Fibroblast of lung (primary cell): ENCODE data around the gene MEP1B. TPM values are rescaled to one million over a fixed set of nuclear protein-coding genes. Genes with fewer than 3 reads are reported as not detected.

Source experiments
- DNase-seq, 2 donors: peaks; one replicate each; pipeline versions ENCODE4 v3.0.0 to v3.0.0-alpha.2; 2010; ENCODE audit warnings: low read depth in 2 of 2
- H2AFZ ChIP-seq: 2 replicates; pipeline ENCODE4 v1.5.1; 2012; ENCODE audit warnings: low read length, control low read depth, inconsistent platforms
- H3K27ac ChIP-seq: 2 replicates; pipeline ENCODE4 v1.5.1; 2011; ENCODE audit warnings: low read length, control low read depth; ENCODE audit not compliant: insufficient read depth
- H3K27me3 ChIP-seq: 2 replicates; pipeline ENCODE4 v1.5.1; 2011; ENCODE audit warnings: mild to moderate bottlenecking, low read length; ENCODE audit not compliant: control insufficient read depth, insufficient read depth
- H3K36me3 ChIP-seq: 2 replicates; pipeline ENCODE4 v1.5.1; 2011; ENCODE audit warnings: low read length; ENCODE audit not compliant: control insufficient read depth, insufficient read depth
- H3K4me1 ChIP-seq: 2 replicates; pipeline ENCODE4 v1.5.1; 2011; ENCODE audit warnings: low read length; ENCODE audit not compliant: control insufficient read depth, insufficient read depth; ENCODE audit errors: extremely low read depth
- H3K4me2 ChIP-seq: 2 replicates; pipeline ENCODE4 v1.5.1; 2011; ENCODE audit warnings: low read length, control low read depth; ENCODE audit not compliant: insufficient read depth; ENCODE audit errors: extremely low read depth
- H3K4me3 ChIP-seq, 4 experiments: fragments of 200-600 bp in 1 of 4; sonication (generic) in 1 of 4; replicated peaks in 1 of 4; 2 replicates each; pipeline ENCODE4 v1.5.1; 2011 to 2016; ENCODE audit warnings: low read length in 4 of 4, low read depth in 3 of 4, mild to moderate bottlenecking in 3 of 4, control low read depth in 2 of 4, inconsistent platforms in 1 of 4, mixed read lengths in 1 of 4; ENCODE audit not compliant: insufficient read depth in 1 of 4; ENCODE audit errors: control extremely low read depth in 1 of 4
- H3K79me2 ChIP-seq: 2 replicates; pipeline ENCODE4 v1.5.1; 2012; ENCODE audit warnings: mild to moderate bottlenecking, low read length, inconsistent platforms; ENCODE audit not compliant: control insufficient read depth, insufficient read depth
- H3K9ac ChIP-seq: 2 replicates; pipeline ENCODE4 v1.5.1; 2011; ENCODE audit warnings: mild to moderate bottlenecking, low read length, control low read depth; ENCODE audit not compliant: insufficient read depth
- H3K9me3 ChIP-seq: 2 replicates; pipeline ENCODE4 v1.5.1; 2012; ENCODE audit warnings: low read depth, low read length; ENCODE audit not compliant: control insufficient read depth, insufficient read depth
- H4K20me1 ChIP-seq: 2 replicates; pipeline ENCODE4 v1.5.1; 2011; ENCODE audit warnings: low read length; ENCODE audit not compliant: control insufficient read depth, insufficient read depth; ENCODE audit errors: extremely low read depth
- EZH2 ChIP-seq: IDR thresholded peaks from 2 replicates; pipeline ENCODE4 v1.5.1; 2012; ENCODE audit warnings: low read length, control low read depth, mild to moderate bottlenecking; ENCODE audit errors: missing control alignments
- polyA plus RNA-seq, 2 donors: library from polyadenylated mRNA; depleted of rRNA in 1 of 2; stranded (reverse) in 1 of 2; unstranded in 1 of 2; fragments of >200 nt; gene quantifications; 2 replicates each; pipeline ENCODE4 v1.2.1, GENCODE V29; 2011 to 2012; ENCODE audit warnings: missing spikeins in 1 of 2
- total RNA-seq: library from RNA; depleted of rRNA; stranded (reverse); fragments of >200 nt; gene quantifications from 2 replicates; pipeline ENCODE4 v1.2.1, GENCODE V29; 2014
- TF ChIP-seq, protein P1 (sequence below), 2 donors: IDR thresholded peaks in 1 of 2; conservative IDR thresholded peaks in 1 of 2; 1 replicate in 1 of 2; 2 replicates in 1 of 2; pipeline ENCODE4 v1.5.1; 2011 to 2012; ENCODE audit warnings: low read length in 2 of 2, control low read depth in 1 of 2, inconsistent platforms in 1 of 2, low read depth in 1 of 2, mild to moderate bottlenecking in 1 of 2

MEP1B gene
- total and polyA plus RNA-seq, 2 donors (not counting 1 experiment from before 2014, with no cell fraction given), result under 0.01 TPM; not detected in 1

- Histone ChIP-seq H2AFZ (no peak overlapping the region), H3K4me2 (no peak overlapping the region), H3K36me3 (no peaks in the 10 kb centered on the region), H3K4me3 (no peak overlapping the region), H3K9me3 (no peaks in the 10 kb centered on the region), H3K79me2 (no peaks in the 10 kb centered on the region), H3K27ac (no peak overlapping the region), H3K4me1 (no peaks in the 10 kb centered on the region), H3K9ac (no peak overlapping the region), H3K27me3 (no peaks in the 10 kb centered on the region), H4K20me1 (no peaks in the 10 kb centered on the region)
- TF ChIP-seq EZH2, result no peak
- TF ChIP-seq, protein P1, sequence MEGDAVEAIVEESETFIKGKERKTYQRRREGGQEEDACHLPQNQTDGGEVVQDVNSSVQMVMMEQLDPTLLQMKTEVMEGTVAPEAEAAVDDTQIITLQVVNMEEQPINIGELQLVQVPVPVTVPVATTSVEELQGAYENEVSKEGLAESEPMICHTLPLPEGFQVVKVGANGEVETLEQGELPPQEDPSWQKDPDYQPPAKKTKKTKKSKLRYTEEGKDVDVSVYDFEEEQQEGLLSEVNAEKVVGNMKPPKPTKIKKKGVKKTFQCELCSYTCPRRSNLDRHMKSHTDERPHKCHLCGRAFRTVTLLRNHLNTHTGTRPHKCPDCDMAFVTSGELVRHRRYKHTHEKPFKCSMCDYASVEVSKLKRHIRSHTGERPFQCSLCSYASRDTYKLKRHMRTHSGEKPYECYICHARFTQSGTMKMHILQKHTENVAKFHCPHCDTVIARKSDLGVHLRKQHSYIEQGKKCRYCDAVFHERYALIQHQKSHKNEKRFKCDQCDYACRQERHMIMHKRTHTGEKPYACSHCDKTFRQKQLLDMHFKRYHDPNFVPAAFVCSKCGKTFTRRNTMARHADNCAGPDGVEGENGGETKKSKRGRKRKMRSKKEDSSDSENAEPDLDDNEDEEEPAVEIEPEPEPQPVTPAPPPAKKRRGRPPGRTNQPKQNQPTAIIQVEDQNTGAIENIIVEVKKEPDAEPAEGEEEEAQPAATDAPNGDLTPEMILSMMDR (conservative IDR thresholded peaks at IDR 0.05 in 1 of 2, IDR thresholded peaks at IDR 0.05 in 1 of 2; ENCODE audit: low read depth in 1 of 2, low read length in 2 of 2), result no peak
- no peak for DNase-seq
Observed at GRCh38 chr18:32251466-32251865, 61.6 kb downstream of the MEP1B start.

DNA sequence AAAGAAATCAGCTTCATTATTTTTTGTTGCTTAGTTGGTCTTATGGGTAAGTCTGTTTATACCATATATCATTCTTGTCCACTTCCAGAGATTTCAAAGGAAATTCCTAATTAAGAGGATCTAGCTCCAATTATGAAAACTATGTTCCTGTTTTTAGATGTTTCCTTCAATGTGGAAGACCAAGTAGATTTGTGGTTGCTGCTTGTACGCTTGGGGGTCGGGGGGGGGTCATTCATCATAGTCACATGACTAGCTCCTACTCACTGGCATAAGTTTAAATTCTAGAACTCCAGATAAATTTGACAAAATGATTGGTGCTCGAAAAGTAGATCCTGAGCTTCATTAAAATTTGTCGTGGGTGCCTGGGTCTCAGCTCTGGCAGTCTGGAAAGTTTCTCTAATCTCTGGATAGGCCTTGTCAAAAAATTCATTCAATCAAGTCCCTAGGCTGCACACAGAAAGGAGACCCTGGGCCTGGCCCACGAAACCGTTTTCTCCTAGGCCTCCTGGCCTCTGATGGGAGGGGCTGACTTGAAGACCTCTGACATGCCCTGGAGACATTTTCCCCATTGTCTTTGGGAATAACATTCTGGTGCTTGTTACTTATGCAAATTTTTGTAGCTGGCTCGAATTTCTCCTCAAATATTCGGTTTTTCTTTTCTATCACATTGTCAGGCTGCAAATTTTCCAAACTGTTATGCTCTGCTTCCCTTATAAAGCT lies 62.5 kb downstream of the MEP1B start:
- no peak overlapping the region for H2AFZ ChIP-seq
- TF ChIP-seq, protein P1 (conservative IDR thresholded peaks at IDR 0.05 in 1 of 2, IDR thresholded peaks at IDR 0.05 in 1 of 2; ENCODE audit: low read depth in 1 of 2, low read length in 2 of 2), result no peak
- no peak for TF ChIP-seq EZH2
- no peaks in the 10 kb centered on the region for H3K27me3 ChIP-seq
- no peak for DNase-seq
- H4K20me1 ChIP-seq, result no peaks in the 10 kb centered on the region
- no peaks in the 10 kb centered on the region for H3K9me3 ChIP-seq
- no peak overlapping the region for H3K4me2 ChIP-seq
- no peaks in the 10 kb centered on the region for H3K4me1 ChIP-seq
- no peaks in the 10 kb centered on the region for H3K79me2 ChIP-seq
- H3K9ac ChIP-seq, result no peak overlapping the region
- no peak overlapping the region for H3K4me3 ChIP-seq
- H3K27ac ChIP-seq, result no peak overlapping the region
- no peaks in the 10 kb centered on the region for H3K36me3 ChIP-seq

- no peak overlapping the region for H2AFZ ChIP-seq
- H3K9ac ChIP-seq, result no peak overlapping the region
- no peak for TF ChIP-seq EZH2
- TF ChIP-seq, protein P1 (conservative IDR thresholded peaks at IDR 0.05 in 1 of 2, IDR thresholded peaks at IDR 0.05 in 1 of 2; ENCODE audit: low read depth in 1 of 2, low read length in 2 of 2), result no peak
- no peaks in the 10 kb centered on the region for H3K79me2 ChIP-seq
- H3K4me1 ChIP-seq, result no peaks in the 10 kb centered on the region
- no peaks in the 10 kb centered on the region for H3K27me3 ChIP-seq
- no peak overlapping the region for H3K4me3 ChIP-seq
- no peaks in the 10 kb centered on the region for H3K9me3 ChIP-seq
- H3K27ac ChIP-seq, result no peak overlapping the region
- no peaks in the 10 kb centered on the region for H3K36me3 ChIP-seq
- no peak overlapping the region for H3K4me2 ChIP-seq
- no peaks in the 10 kb centered on the region for H4K20me1 ChIP-seq
- DNase-seq, result no peak
Observed at GRCh38 chr18:32255570-32255969, 65.7 kb downstream of the MEP1B start.
